SU-DHL-6 (cell line): ENCODE results near the gene SATB2.

ENCODE experiments used
- H2AFZ ChIP-seq: fragments of 200-600 bp; sonication (generic); 2 replicates; pipeline ENCODE4 v1.6.1; 2014; ENCODE audit warnings: low read depth, mild to moderate bottlenecking, moderate library complexity, mixed read lengths, antibody characterized with exemption, low read length; ENCODE audit not compliant: severe bottlenecking
- H3F3A ChIP-seq: fragments of 200-600 bp; shearing (Covaris generic); 2 replicates; pipeline ENCODE4 v1.6.0; 2016; ENCODE audit warnings: antibody characterized with exemption, mild to moderate bottlenecking; ENCODE audit not compliant: insufficient read depth
- H3K27ac ChIP-seq: fragments of 200-600 bp; sonication (generic); 2 replicates; pipeline ENCODE4 v1.5.1; 2016; ENCODE audit warnings: low read depth, mild to moderate bottlenecking, low read length, moderate library complexity, mixed read lengths
- H3K27me3 ChIP-seq: fragments of 200-600 bp; sonication (generic), shearing (Covaris generic); 2 replicates; pipeline ENCODE4 v1.6.0; 2014; ENCODE audit warnings: mild to moderate bottlenecking, low read length
- H3K36me3 ChIP-seq: fragments of 200-600 bp; sonication (generic); 2 replicates; pipeline ENCODE4 v1.6.1; 2014; ENCODE audit warnings: mild to moderate bottlenecking, low read length, mixed read lengths
- H3K4me2 ChIP-seq: fragments of 300-600, 200-600 bp; shearing (Covaris generic), sonication (generic); 2 replicates; pipeline ENCODE4 v1.6.0; 2014; ENCODE audit warnings: low read length, low read depth, mild to moderate bottlenecking; ENCODE audit not compliant: poor library complexity, severe bottlenecking
- H3K4me3 ChIP-seq: fragments of 200-600 bp; sonication (generic); 2 replicates; pipeline ENCODE4 v1.5.1; 2014; ENCODE audit warnings: antibody characterized with exemption, low read length, mild to moderate bottlenecking, mixed read lengths; ENCODE audit not compliant: insufficient read depth, poor library complexity, severe bottlenecking
- H3K79me2 ChIP-seq: fragments of 200-600 bp; sonication (generic); 2 replicates; pipeline ENCODE4 v1.6.1; 2014; ENCODE audit warnings: mild to moderate bottlenecking, low read length, moderate library complexity; ENCODE audit not compliant: insufficient read depth
- H3K9ac ChIP-seq: fragments of 200-600 bp; sonication (generic); 2 replicates; pipeline ENCODE4 v1.7.0; 2014; ENCODE audit warnings: mild to moderate bottlenecking, low read length
- H3K9me2 ChIP-seq: fragments of 200-600 bp; sonication (generic); replicated peaks from 2 replicates; pipeline ENCODE4 v1.6.1; 2014; ENCODE audit warnings: low read length; ENCODE audit not compliant: insufficient read depth
- H3K9me3 ChIP-seq: fragments of 200-600 bp; sonication (generic); 2 replicates; pipeline ENCODE4 v1.6.1; 2014; ENCODE audit warnings: low read length, mixed read lengths; ENCODE audit not compliant: insufficient read depth
- H4K20me1 ChIP-seq: fragments of 200-600 bp; sonication (generic); 2 replicates; pipeline ENCODE4 v1.6.1; 2014; ENCODE audit warnings: low read depth, mild to moderate bottlenecking, antibody characterized with exemption, low read length, moderate library complexity, mixed read lengths
- EZH2phosphoT487 ChIP-seq: fragments of 200-600 bp; sonication (generic), shearing (Covaris generic); conservative IDR thresholded peaks from 2 replicates; pipeline ENCODE4 v1.6.1; 2018; ENCODE audit warnings: mild to moderate bottlenecking, antibody characterized with exemption, low read length, moderate library complexity, mixed read lengths
- TF ChIP-seq, protein P1 (sequence below): fragments of 200-600 bp; sonication (generic); IDR thresholded peaks from one replicate; pipeline ENCODE4 v1.5.1; 2017; ENCODE audit warnings: antibody characterized with exemption, mild to moderate bottlenecking, low read length, moderate library complexity; ENCODE audit not compliant: insufficient read depth, poor library complexity, severe bottlenecking

The SATB2 gene

DNA sequence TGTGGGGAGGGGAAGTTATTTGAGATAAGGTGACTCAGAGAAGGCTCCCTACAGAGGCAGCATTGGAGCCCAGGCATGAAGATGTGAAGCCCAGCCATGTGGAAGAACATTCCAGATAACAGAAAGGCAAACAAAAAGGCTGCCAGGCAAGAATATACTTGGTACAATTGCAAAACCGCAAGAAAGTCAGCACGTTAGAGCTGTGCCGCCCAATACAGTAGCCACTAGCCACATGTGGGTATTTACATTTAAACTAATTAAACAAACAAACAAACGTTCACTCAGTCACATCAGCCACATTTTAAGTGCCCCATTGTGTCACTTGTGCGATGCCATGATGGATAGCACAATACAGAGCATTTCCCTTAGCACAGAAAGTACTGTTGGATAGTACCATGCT, 179.6 kb downstream of the SATB2 start:
- no peak overlapping the region for H3K4me2 ChIP-seq
- no peak for TF ChIP-seq EZH2phosphoT487
- TF ChIP-seq, protein P1, sequence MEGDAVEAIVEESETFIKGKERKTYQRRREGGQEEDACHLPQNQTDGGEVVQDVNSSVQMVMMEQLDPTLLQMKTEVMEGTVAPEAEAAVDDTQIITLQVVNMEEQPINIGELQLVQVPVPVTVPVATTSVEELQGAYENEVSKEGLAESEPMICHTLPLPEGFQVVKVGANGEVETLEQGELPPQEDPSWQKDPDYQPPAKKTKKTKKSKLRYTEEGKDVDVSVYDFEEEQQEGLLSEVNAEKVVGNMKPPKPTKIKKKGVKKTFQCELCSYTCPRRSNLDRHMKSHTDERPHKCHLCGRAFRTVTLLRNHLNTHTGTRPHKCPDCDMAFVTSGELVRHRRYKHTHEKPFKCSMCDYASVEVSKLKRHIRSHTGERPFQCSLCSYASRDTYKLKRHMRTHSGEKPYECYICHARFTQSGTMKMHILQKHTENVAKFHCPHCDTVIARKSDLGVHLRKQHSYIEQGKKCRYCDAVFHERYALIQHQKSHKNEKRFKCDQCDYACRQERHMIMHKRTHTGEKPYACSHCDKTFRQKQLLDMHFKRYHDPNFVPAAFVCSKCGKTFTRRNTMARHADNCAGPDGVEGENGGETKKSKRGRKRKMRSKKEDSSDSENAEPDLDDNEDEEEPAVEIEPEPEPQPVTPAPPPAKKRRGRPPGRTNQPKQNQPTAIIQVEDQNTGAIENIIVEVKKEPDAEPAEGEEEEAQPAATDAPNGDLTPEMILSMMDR = no peak
- no peaks in the 10 kb centered on the region for H4K20me1 ChIP-seq
- H3F3A ChIP-seq = no peaks in the 10 kb centered on the region
- no peaks in the 10 kb centered on the region for H3K36me3 ChIP-seq
- H3K27me3 ChIP-seq = no peaks in the 10 kb centered on the region
- no peaks in the 10 kb centered on the region for H3K79me2 ChIP-seq
- no peak overlapping the region for H3K9ac ChIP-seq
- H2AFZ ChIP-seq = no peak overlapping the region
- no peaks in the 10 kb centered on the region for H3K9me3 ChIP-seq
- no peak overlapping the region for H3K4me3 ChIP-seq
- no peak overlapping the region for H3K27ac ChIP-seq
- no peaks in the 10 kb centered on the region for H3K9me2 ChIP-seq

DNA sequence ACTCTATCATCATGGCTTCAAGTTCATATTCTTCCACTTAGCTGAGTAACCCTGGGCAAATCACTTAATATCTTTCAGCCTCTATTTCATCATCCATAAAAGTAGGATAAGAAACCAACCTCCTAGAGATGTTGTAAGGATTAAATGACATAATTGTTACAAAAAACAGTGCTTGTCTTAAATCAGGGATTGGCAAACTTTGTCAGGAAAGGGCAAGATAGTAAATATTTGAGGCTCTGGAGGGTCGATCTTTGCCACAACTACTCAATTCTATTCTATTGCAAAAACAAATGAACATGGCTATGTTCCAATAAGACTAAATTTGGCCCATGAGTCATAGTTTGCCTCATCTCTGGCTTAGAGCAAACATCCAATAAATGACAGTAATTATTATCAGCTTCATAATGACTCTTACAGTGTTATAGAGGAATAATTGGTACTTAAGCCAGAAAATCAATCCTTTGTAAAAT, 184.7 kb downstream of the SATB2 start:
- no peak overlapping the region for H3K4me2 ChIP-seq
- no peaks in the 10 kb centered on the region for H3K27me3 ChIP-seq
- H3K79me2 ChIP-seq = no peaks in the 10 kb centered on the region
- no peaks in the 10 kb centered on the region for H4K20me1 ChIP-seq
- H3K9me2 ChIP-seq = no peaks in the 10 kb centered on the region
- H3K36me3 ChIP-seq = no peaks in the 10 kb centered on the region
- H3K27ac ChIP-seq = no peak overlapping the region
- H3K9me3 ChIP-seq = no peaks in the 10 kb centered on the region
- H2AFZ ChIP-seq = no peak overlapping the region
- H3F3A ChIP-seq = no peaks in the 10 kb centered on the region
- H3K9ac ChIP-seq = no peak overlapping the region
- no peak overlapping the region for H3K4me3 ChIP-seq
- TF ChIP-seq, protein P1 = no peak

DNA sequence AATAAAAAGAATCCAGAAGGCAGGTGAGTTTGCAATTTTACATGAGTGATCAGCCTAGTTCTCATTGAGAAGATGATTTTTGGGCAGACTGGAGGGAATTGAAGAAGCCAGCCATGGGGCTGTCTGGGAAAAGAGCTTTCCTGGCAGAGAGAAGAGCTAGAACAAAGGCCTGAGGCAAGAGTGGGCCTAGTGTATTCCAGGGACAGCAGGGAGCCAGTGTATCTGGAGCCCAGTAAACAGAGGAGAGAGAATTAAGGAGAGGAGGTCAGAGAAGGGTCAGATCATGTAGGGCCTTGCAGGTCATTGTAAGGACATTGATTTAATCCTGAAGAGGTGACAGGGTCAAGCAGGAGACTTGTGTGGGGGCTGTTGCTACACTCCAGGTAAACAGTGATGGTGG, 195.8 kb downstream of the SATB2 start:
- Histone ChIP-seq H3K36me3 (no peaks in the 10 kb centered on the region), H3K27ac (no peak overlapping the region), H3K4me2 (no peak overlapping the region), H3K4me3 (no peak overlapping the region), H3K27me3 (no peaks in the 10 kb centered on the region), H3F3A (no peaks in the 10 kb centered on the region), H3K9me2 (no peaks in the 10 kb centered on the region), H2AFZ (no peak overlapping the region), H3K9me3 (no peaks in the 10 kb centered on the region), H4K20me1 (no peaks in the 10 kb centered on the region), H3K9ac (no peak overlapping the region), H3K79me2 (no peaks in the 10 kb centered on the region)
- TF ChIP-seq, protein P1 = no peak
- no peak for TF ChIP-seq EZH2phosphoT487
